PC-3 (cell line): ENCODE data around the gene NPY5R. TPM values are rescaled to one million over a fixed set of nuclear protein-coding genes. Genes with fewer than 3 reads are reported as not detected.

ENCODE experiments used
- ATAC-seq: fragments of 200-7000 bp; cut with Tn5 transposase; 2 replicates; pipeline ENCODE4 v1.9.1; 2020; ENCODE audit warnings: mild to moderate bottlenecking, moderate library complexity
- BruUV-seq: library from RNA; stranded (reverse); fragments of 400-500 nt; replicated peaks from 2 replicates; lab custom pipeline; 2021; lab: Mats Ljungman, UMichigan
- CTCF ChIA-PET: fragments of 300-600 bp; sonication (Branson Sonifier 250); formaldehyde crosslinking; loops from one replicate; lab custom pipeline; 2022; ENCODE audit warnings: antibody characterized with exemption; lab: Charles Lee
- POLR2A ChIA-PET: fragments of 300-600 bp; sonication (Branson Sonifier 250); formaldehyde crosslinking; loops from one replicate; lab custom pipeline; 2022; ENCODE audit warnings: antibody characterized with exemption; ENCODE audit not compliant: unreplicated experiment; lab: Charles Lee
- DNase-seq: peaks from one replicate; pipeline ENCODE4 v3.0.0-alpha.2; 2015
- H2AFZ ChIP-seq: fragments of 300-600 bp; sonication (generic); 2 replicates; pipeline ENCODE4 v1.6.0; 2016; ENCODE audit warnings: antibody characterized with exemption, low read length
- H3F3A ChIP-seq: fragments of 300-600 bp; sonication (generic); one replicate; pipeline ENCODE4 v1.6.0; 2017; ENCODE audit warnings: antibody characterized with exemption, low read length, control low read depth, mild to moderate bottlenecking; ENCODE audit not compliant: unreplicated experiment
- H3K27ac ChIP-seq: fragments of 300-600 bp; sonication (generic); 2 replicates; pipeline ENCODE4 v1.5.1; 2016; ENCODE audit warnings: mild to moderate bottlenecking, low read length
- H3K27me3 ChIP-seq: fragments of 300-600 bp; sonication (generic); 2 replicates; pipeline ENCODE4 v1.6.1; 2016; ENCODE audit warnings: low read length, mixed read lengths
- H3K36me3 ChIP-seq: fragments of 300-600 bp; sonication (generic); 2 replicates; pipeline ENCODE4 v1.6.1; 2016; ENCODE audit warnings: low read depth, mixed run types, low read length, mixed read lengths
- H3K4me1 ChIP-seq: fragments of 300-600 bp; sonication (generic); 2 replicates; pipeline ENCODE4 v1.5.1; 2016; ENCODE audit warnings: low read length; ENCODE audit not compliant: insufficient read depth
- H3K4me2 ChIP-seq: fragments of 300-600 bp; sonication (generic); 2 replicates; pipeline ENCODE4 v1.6.0; 2016; ENCODE audit warnings: low read length
- H3K4me3 ChIP-seq: fragments of 300-600 bp; sonication (generic); 2 replicates; pipeline ENCODE4 v1.5.1; 2016; ENCODE audit warnings: mild to moderate bottlenecking, low read length, mixed read lengths
- H3K79me2 ChIP-seq: fragments of 300-600 bp; sonication (generic); 2 replicates; pipeline ENCODE4 v1.6.1; 2017; ENCODE audit warnings: low read length, mixed read lengths
- H3K9ac ChIP-seq: fragments of 300-600 bp; sonication (generic); 2 replicates; pipeline ENCODE4 v1.6.0; 2016; ENCODE audit warnings: mild to moderate bottlenecking, low read length
- H3K9me2 ChIP-seq: fragments of 300-600 bp; sonication (generic); replicated peaks from 2 replicates; pipeline ENCODE4 v1.6.1; 2016; ENCODE audit warnings: mixed run types, low read length, mixed read lengths
- H3K9me3 ChIP-seq: fragments of 300-600 bp; sonication (generic); 2 replicates; pipeline ENCODE4 v1.6.1; 2016; ENCODE audit warnings: low read length, mixed read lengths
- H4K20me1 ChIP-seq: fragments of 300-600 bp; sonication (generic); 2 replicates; pipeline ENCODE4 v1.6.1; 2016; ENCODE audit warnings: low read length, mixed read lengths
- EZH2 ChIP-seq: fragments of 300-600 bp; sonication (generic); IDR thresholded peaks from one replicate; pipeline ENCODE4 v1.6.1; 2017; ENCODE audit warnings: antibody characterized with exemption, mild to moderate bottlenecking, low read length; ENCODE audit not compliant: unreplicated experiment
- EZH2phosphoT487 ChIP-seq: fragments of 300-600 bp; sonication (generic); IDR thresholded peaks from 2 replicates; pipeline ENCODE4 v1.6.1; 2018; ENCODE audit warnings: mild to moderate bottlenecking, antibody characterized with exemption, low read length, borderline replicate concordance
- intact Hi-C: fragments of 100-400 bp; cut with micrococcal nuclease; formaldehyde crosslinking; loops from 2 replicates; pipeline ENCODE4 v1.9.0; 2023
- total RNA-seq: library from RNA; depleted of rRNA; stranded (reverse); fragments of >200 nt; gene quantifications from 2 replicates; pipeline ENCODE4 v1.2.3, GENCODE V29; 2014
- TF ChIP-seq, protein P1 (sequence below): fragments of 300-600 bp; sonication (generic); conservative IDR thresholded peaks from 2 replicates; pipeline ENCODE4 v1.5.1; 2017; ENCODE audit warnings: antibody characterized with exemption, low read depth, mild to moderate bottlenecking, low read length

NPY5R gene
- total RNA-seq, 1 experiment from 2014 or later = not detected

DNA sequence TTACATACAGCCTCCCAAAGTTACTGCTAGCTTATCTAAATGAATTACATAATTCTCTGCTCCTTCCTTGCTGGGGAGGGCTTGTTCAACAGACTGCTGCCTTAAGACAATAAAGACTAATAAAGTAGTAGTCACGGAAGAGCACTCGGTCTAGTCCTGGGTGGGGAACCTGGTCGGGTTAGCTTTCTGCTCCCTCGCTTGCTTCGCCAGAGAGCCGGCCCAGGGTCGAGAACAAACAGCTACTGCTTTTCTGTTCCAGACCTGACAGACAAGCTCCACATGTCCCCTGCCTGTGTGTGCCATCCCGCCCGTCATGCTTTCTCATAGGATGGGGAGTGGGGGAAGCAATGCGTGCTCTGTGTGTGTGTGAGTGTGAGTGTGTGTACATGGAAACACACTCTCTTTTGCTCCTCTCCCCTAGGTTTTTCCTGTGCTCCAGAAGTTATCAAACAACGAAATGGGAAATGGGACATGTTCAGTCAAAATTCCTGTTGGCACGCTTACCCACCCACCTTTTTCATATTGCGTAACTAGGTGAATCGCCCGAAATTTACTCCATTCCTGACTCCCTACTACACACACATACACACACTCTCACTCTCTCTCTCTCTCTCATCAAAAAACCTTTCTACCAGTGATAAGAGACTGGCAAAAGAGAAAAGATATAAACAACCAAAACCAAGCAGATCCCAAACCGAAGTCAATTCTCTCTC is 12.6 kb upstream of the NPY5R start:
- Histone ChIP-seq H3K27ac (no peak overlapping the region), H4K20me1 (no peaks in the 10 kb centered on the region), H3K36me3 (no peaks in the 10 kb centered on the region), H3K9me3 (no peaks in the 10 kb centered on the region), H3K4me2 (peak overlapping the region; percentile 92), H2AFZ (peak overlapping the region; percentile 95; the same call in 1 of the 2 replicates), H3K9ac (no peak overlapping the region), H3K4me1 (no peaks in the 10 kb centered on the region), H3K4me3 (peak overlapping the region; percentile 76), H3K9me2 (no peaks in the 10 kb centered on the region), H3K27me3 (peaks cover 21% of the 10 kb centered on the region), H3F3A (no peaks in the 10 kb centered on the region), H3K79me2 (no peaks in the 10 kb centered on the region)
- TF ChIP-seq EZH2phosphoT487 (no peak), EZH2 (no peak)
- TF ChIP-seq, protein P1, sequence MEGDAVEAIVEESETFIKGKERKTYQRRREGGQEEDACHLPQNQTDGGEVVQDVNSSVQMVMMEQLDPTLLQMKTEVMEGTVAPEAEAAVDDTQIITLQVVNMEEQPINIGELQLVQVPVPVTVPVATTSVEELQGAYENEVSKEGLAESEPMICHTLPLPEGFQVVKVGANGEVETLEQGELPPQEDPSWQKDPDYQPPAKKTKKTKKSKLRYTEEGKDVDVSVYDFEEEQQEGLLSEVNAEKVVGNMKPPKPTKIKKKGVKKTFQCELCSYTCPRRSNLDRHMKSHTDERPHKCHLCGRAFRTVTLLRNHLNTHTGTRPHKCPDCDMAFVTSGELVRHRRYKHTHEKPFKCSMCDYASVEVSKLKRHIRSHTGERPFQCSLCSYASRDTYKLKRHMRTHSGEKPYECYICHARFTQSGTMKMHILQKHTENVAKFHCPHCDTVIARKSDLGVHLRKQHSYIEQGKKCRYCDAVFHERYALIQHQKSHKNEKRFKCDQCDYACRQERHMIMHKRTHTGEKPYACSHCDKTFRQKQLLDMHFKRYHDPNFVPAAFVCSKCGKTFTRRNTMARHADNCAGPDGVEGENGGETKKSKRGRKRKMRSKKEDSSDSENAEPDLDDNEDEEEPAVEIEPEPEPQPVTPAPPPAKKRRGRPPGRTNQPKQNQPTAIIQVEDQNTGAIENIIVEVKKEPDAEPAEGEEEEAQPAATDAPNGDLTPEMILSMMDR = no peak
- ATAC-seq = peak; percentile 9
- CTCF ChIA-PET = interaction anchor here (1.1 kb wide), 1 partner anchor 223 kb away, joined by 3 read pairs; no protein-coding TSS in a partner anchor
- BruUV-seq = no TSS peak
- no peak for DNase-seq
- POLR2A ChIA-PET = interaction anchor here (0.6 to 0.7 kb wide), 2 partner anchors 34 to 209 kb away, joined by 3 to 5 read pairs; no protein-coding TSS in a partner anchor
- intact Hi-C loops = loop anchor here (5.0 kb wide), 2 partner anchors 111 to 216 kb away; no protein-coding TSS in a partner anchor

DNA sequence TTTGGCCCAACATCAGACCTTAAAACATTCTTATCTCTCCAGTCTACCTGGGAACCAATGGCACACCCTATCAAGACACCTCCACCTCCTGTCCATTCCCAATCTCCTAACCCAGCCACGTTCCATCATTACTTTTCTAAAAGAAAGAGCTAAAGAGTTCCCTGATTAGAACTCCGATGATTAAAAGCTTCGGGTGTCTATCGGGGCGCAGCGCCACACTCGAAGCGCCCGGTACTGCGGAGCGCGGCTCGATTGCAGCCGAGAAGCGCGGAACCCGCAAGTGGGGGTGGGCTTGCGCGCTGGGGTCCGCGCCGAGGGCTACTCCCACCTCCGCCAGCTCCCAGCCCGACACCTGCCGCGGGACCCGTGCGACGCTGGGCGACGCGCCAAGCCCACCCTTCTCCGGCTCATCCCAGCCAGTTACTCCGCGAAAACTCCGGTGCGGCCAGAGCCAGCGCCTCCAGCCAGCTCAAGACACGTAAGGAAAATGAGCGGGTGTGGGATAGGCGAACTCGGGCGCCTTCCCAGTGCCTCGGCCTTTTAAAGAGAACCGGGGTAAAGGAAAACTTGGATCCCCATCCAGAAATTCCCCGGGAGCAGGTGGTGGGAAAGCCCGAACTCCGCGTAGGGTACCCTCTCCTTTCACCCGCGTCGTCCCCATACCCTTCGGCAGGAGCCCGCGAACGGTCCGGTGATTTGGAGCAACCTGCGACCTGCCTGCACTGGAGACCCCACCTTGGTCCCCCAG is 11.9 kb upstream of the NPY5R start:
- Histone ChIP-seq H4K20me1 (no peaks in the 10 kb centered on the region), H3K4me2 (peak overlapping the region; percentile 92), H3K36me3 (no peaks in the 10 kb centered on the region), H3K9me3 (no peaks in the 10 kb centered on the region), H3K4me1 (no peaks in the 10 kb centered on the region), H3K27me3 (peaks cover 21% of the 10 kb centered on the region), H3F3A (no peaks in the 10 kb centered on the region), H2AFZ (peak overlapping the region; percentile 95), H3K27ac (no peak overlapping the region), H3K4me3 (peak overlapping the region; percentile 76), H3K9ac (no peak overlapping the region), H3K79me2 (no peaks in the 10 kb centered on the region), H3K9me2 (no peaks in the 10 kb centered on the region)
- ChIA-PET POLR2A (interaction anchor here (0.6 kb wide), 1 partner anchor 34 kb away, joined by 5 read pairs; no protein-coding TSS in a partner anchor), CTCF (interaction anchor here (0.6 to 1.1 kb wide), 3 partner anchors 117 to 224 kb away, joined by 3 read pairs; no protein-coding TSS in a partner anchor)
- DNase-seq (peak; percentile 7), ATAC-seq (peak; percentile 48)
- intact Hi-C loops = loop anchor here (1.0 to 5.0 kb wide), 6 partner anchors 110 to 835 kb away; partner anchors contain the start of gene NAF1
- BruUV-seq = TSS peak; percentile 81
- TF ChIP-seq EZH2 = peak; percentile 60
- TF ChIP-seq, protein P1 = no peak
- peak; percentile 58; the same call in 1 of the 2 replicates for TF ChIP-seq EZH2phosphoT487
